ENCODE results near the gene MAPT. TPM values are rescaled to one million over a fixed set of nuclear protein-coding genes. Genes with fewer than 3 reads are reported as not detected.
"Not testable (repeated sequence)": the region's sequence is repeated elsewhere in the genome, so short reads cannot be mapped to it uniquely, and the experiment has no call there.

MAPT gene
- polyA plus RNA-seq, 3 donors: 0.04 TPM; not detected in 2

DNA sequence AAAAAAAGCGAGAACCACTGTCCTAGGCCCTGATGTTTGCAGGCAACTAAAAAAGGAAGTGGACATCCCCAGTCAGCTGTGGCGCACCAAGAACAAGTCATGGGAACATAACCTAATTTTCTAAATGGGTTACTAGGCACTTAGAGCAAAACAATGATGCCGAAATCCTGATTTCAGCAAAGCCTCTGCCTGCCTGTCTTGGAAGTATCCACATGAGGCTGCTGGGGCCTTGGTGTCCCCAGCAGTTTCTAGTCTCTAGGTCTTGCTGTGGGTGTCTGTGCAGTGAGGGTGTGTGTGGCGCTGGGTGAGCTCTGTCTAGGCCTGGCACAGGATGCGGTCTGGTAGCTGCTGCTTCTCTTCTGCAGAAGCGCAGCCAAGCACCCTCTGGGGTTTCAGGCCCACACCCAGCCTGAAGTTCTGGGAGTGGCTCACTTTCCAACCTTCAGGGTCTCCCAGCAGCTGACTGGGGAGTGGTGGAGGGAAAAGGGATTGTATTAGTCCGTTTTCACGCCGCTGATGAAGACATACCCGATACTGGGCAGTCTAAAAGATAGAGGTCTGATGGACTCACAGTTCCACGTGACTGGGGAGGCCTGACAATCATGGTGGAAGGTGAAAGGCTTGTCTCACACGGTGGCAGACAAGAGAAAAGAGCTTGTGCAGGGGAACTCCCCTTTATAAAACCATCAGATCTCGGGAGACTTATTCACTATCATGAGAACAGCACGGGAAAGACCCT, 125.8 kb downstream of the MAPT start:
- Mint-ChIP-seq H3K27me3 (ENCODE audit: low read depth in 3 of 3) (peaks cover 0 to 4% (median 1%) of the 10 kb centered on the region in 3 donors), H3K36me3 (peaks cover 10 to 18% of the 10 kb centered on the region in 2 donors), H3K4me3 (peak overlapping the region in 1 of 2 donors; percentile 56), H3K27ac (peak overlapping the region in 3 of 7 donors; percentile 20 to 67 (median 39)), H3K9me3 (peaks cover 0 to 9% (median 4%) of the 10 kb centered on the region in 7 donors), H3K4me1 (peaks cover 1% of the 10 kb centered on the region)
- TF ChIP-seq, protein P1, sequence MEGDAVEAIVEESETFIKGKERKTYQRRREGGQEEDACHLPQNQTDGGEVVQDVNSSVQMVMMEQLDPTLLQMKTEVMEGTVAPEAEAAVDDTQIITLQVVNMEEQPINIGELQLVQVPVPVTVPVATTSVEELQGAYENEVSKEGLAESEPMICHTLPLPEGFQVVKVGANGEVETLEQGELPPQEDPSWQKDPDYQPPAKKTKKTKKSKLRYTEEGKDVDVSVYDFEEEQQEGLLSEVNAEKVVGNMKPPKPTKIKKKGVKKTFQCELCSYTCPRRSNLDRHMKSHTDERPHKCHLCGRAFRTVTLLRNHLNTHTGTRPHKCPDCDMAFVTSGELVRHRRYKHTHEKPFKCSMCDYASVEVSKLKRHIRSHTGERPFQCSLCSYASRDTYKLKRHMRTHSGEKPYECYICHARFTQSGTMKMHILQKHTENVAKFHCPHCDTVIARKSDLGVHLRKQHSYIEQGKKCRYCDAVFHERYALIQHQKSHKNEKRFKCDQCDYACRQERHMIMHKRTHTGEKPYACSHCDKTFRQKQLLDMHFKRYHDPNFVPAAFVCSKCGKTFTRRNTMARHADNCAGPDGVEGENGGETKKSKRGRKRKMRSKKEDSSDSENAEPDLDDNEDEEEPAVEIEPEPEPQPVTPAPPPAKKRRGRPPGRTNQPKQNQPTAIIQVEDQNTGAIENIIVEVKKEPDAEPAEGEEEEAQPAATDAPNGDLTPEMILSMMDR (IDR thresholded peaks at IDR 0.05): no peak
- Histone ChIP-seq H3K79me2 (ENCODE audit: insufficient read depth, low read length) (no peaks in the 10 kb centered on the region), H2AFZ (ENCODE audit: insufficient read depth, low read depth, low read length, poor library complexity, severe bottlenecking) (no peak overlapping the region), H3K4me1 (ENCODE audit: control insufficient read depth in 1 of 2, insufficient read depth in 2 of 2, low read length in 2 of 2) (no peaks in the 10 kb centered on the region), H3K4me2 (replicated peaks; ENCODE audit: extremely low read depth, low read length, poor library complexity, severe bottlenecking) (no peak overlapping the region), H3K27me3 (ENCODE audit: control insufficient read depth in 2 of 2, insufficient read depth in 2 of 2, low read length in 2 of 2) (no peaks in the 10 kb centered on the region), H3K9me3 (replicated peaks in 1 of 2; ENCODE audit: control insufficient read depth in 1 of 2, insufficient read depth in 1 of 2, low read length in 2 of 2) (no peaks in the 10 kb centered on the region), H3K9ac (ENCODE audit: insufficient read depth, low read length, poor library complexity, severe bottlenecking) (no peak overlapping the region), H3K27ac (ENCODE audit: low read depth in 1 of 2, low read length in 2 of 2) (no peak overlapping the region), H4K20me1 (ENCODE audit: insufficient read depth, low read length) (no peaks in the 10 kb centered on the region), H3K4me3 (replicated peaks in 1 of 3; ENCODE audit: low read depth in 2 of 3, low read length in 3 of 3) (no peak overlapping the region), H3K36me3 (replicated peaks in 1 of 2; ENCODE audit: control insufficient read depth in 1 of 2, insufficient read depth in 2 of 2, low read length in 2 of 2) (peaks cover 0 to 12% of the 10 kb centered on the region in 2 donors)
- WGBS (ENCODE audit: insufficient coverage): 91% methylated on average over 4 of the region's 14 CpGs
- intact Hi-C loops (cut with micrococcal nuclease): no loop called here
- no peak for DNase-seq

DNA sequence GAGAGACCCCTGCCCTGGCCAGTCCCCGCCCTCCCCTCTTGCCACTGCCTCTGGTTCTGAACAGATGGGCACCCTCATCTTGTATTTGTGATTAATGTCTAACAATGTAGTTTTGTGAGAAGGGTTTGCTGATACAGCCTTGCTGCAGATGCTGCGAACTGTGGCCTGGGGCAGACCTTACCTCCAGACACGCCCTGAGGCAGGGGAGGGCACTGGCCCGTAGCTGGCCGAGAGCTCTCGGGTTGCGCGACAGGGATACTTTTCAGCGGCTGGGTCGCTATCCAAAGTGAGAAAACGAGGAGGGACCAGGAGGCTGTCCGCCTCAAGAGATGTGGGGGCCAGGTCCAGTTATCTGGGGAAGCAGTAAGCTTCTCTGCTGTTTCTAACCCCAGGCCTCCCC, 126.6 kb downstream of the MAPT start:
- H3K9me3 Mint-ChIP-seq: peaks cover 0 to 9% (median 4%) of the 10 kb centered on the region in 7 donors
- peaks cover 0 to 3% (median 1%) of the 10 kb centered on the region in 3 donors for H3K27me3 Mint-ChIP-seq (ENCODE audit: low read depth in 3 of 3)
- no peak overlapping the region for H3K4me2 ChIP-seq (replicated peaks; ENCODE audit: extremely low read depth, low read length, poor library complexity, severe bottlenecking)
- no peaks in the 10 kb centered on the region for H3K27me3 ChIP-seq (ENCODE audit: control insufficient read depth in 2 of 2, insufficient read depth in 2 of 2, low read length in 2 of 2)
- no peak overlapping the region for H3K4me3 Mint-ChIP-seq
- no peak overlapping the region for H2AFZ ChIP-seq (ENCODE audit: insufficient read depth, low read depth, low read length, poor library complexity, severe bottlenecking)
- DNase-seq: no peak
- H4K20me1 ChIP-seq (ENCODE audit: insufficient read depth, low read length): no peaks in the 10 kb centered on the region
- no peaks in the 10 kb centered on the region for H3K79me2 ChIP-seq (ENCODE audit: insufficient read depth, low read length)
- intact Hi-C loops (cut with micrococcal nuclease): no loop called here
- no peak overlapping the region for H3K4me3 ChIP-seq (replicated peaks in 1 of 3; ENCODE audit: low read depth in 2 of 3, low read length in 3 of 3)
- peaks cover 4% of the 10 kb centered on the region for H3K4me1 Mint-ChIP-seq
- H3K9ac ChIP-seq (ENCODE audit: insufficient read depth, low read length, poor library complexity, severe bottlenecking): no peak overlapping the region
- H3K36me3 ChIP-seq (replicated peaks in 1 of 2; ENCODE audit: control insufficient read depth in 1 of 2, insufficient read depth in 2 of 2, low read length in 2 of 2): peaks cover 5 to 18% of the 10 kb centered on the region in 2 donors
- no peaks in the 10 kb centered on the region for H3K9me3 ChIP-seq (replicated peaks in 1 of 2; ENCODE audit: control insufficient read depth in 1 of 2, insufficient read depth in 1 of 2, low read length in 2 of 2)
- 96% methylated on average over 11 of the region's 12 CpGs for WGBS (ENCODE audit: insufficient coverage)
- TF ChIP-seq, protein P1 (IDR thresholded peaks at IDR 0.05): no peak
- no peak overlapping the region for H3K27ac ChIP-seq (ENCODE audit: low read depth in 1 of 2, low read length in 2 of 2)
- H3K36me3 Mint-ChIP-seq: peaks cover 16 to 26% of the 10 kb centered on the region in 2 donors
- no peak overlapping the region for H3K27ac Mint-ChIP-seq
- peaks cover under 1 to 4% of the 10 kb centered on the region in 2 donors for H3K4me1 ChIP-seq (ENCODE audit: control insufficient read depth in 1 of 2, insufficient read depth in 2 of 2, low read length in 2 of 2)

DNA sequence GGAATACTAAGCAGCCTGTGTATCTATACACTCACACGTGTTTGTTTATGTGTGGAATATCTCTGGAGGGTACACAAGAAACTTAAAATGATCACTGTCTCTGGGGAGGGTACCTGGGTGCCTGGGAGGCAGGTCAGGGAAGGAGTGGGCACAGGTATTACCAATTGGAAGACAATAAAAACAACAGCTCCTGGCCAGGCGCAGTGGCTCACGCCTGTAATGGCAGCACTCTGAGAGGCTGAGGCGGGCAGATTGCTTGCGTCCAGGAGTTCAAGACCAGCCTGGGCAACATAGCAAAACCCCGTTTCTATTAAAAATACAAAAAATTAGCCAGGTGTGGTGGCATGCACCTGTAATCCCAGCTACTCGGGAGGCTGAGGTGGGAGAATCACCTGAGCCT, 129.0 kb downstream of the MAPT start:
- intact Hi-C loops (cut with micrococcal nuclease): not testable (repeated sequence)
- 100% methylated on average over 5 of the region's 7 CpGs for WGBS (ENCODE audit: insufficient coverage)

More for the DNA sequence above, 129.0 kb downstream of the MAPT start:
- Histone ChIP-seq H3K4me1 (ENCODE audit: control insufficient read depth in 1 of 2, insufficient read depth in 2 of 2, low read length in 2 of 2) (peaks cover 24% of the 10 kb centered on the region in 2 donors), H4K20me1 (ENCODE audit: insufficient read depth, low read length) (peaks cover 17% of the 10 kb centered on the region), H3K36me3 (replicated peaks in 1 of 2; ENCODE audit: control insufficient read depth in 1 of 2, insufficient read depth in 2 of 2, low read length in 2 of 2) (peaks cover 8 to 23% of the 10 kb centered on the region in 2 donors)
- H3K9me3 ChIP-seq (replicated peaks in 1 of 2; ENCODE audit: control insufficient read depth in 1 of 2, insufficient read depth in 1 of 2, low read length in 2 of 2); H3K27me3 ChIP-seq (ENCODE audit: control insufficient read depth in 2 of 2, insufficient read depth in 2 of 2, low read length in 2 of 2); H3K4me3 Mint-ChIP-seq; H3K9me3 Mint-ChIP-seq; DNase-seq; H3K27me3 Mint-ChIP-seq (ENCODE audit: low read depth in 3 of 3); H3K4me3 ChIP-seq (replicated peaks in 1 of 3; ENCODE audit: low read depth in 2 of 3, low read length in 3 of 3); H2AFZ ChIP-seq (ENCODE audit: insufficient read depth, low read depth, low read length, poor library complexity, severe bottlenecking); H3K9ac ChIP-seq (ENCODE audit: insufficient read depth, low read length, poor library complexity, severe bottlenecking); H3K4me2 ChIP-seq (replicated peaks; ENCODE audit: extremely low read depth, low read length, poor library complexity, severe bottlenecking); H3K79me2 ChIP-seq (ENCODE audit: insufficient read depth, low read length); H3K27ac ChIP-seq (ENCODE audit: low read depth in 1 of 2, low read length in 2 of 2): not testable (repeated sequence)
- Mint-ChIP-seq H3K27ac (peak overlapping the region in 1 of 7 donors; percentile 7), H3K4me1 (peaks cover 28% of the 10 kb centered on the region), H3K36me3 (peaks cover 17 to 37% of the 10 kb centered on the region in 2 donors)
